ENCODE results near the gene MYH14. TPM values are rescaled to one million over a fixed set of nuclear protein-coding genes. Genes with fewer than 3 reads are reported as not detected.

MYH14 gene
- total RNA-seq: 146 TPM
- long read RNA-seq, full-length matches to known transcripts: 27 of 187 reads
- long read RNA-seq, partial matches to known transcripts: 97 of 187 reads
- long read RNA-seq, other reads (novel, unspliced or antisense): 63 of 187 reads

GRCh38 chr19:50203281-50204080 lies at the start of gene MYH14:
TSS of gene MYH14 (plus strand) at chr19:50203622. CDS start at chr19:50210366, 6,744 bp downstream.
- no peaks in the 10 kb centered on the region for H3K9me3 ChIP-seq
- no peaks in the 10 kb centered on the region for H3K36me3 ChIP-seq
- peak within 1 kb of the TSS; percentile 51 for H3K27ac ChIP-seq
- ATAC-seq (peak; percentile 89), DNase-seq (peak; percentile 96)
- H3K27me3 ChIP-seq: peaks cover 33% of the 10 kb centered on the region
- TF ChIP-seq CTCF (IDR thresholded peaks at IDR 0.05): no peak
- H3K4me1 ChIP-seq: peaks cover 20% of the 10 kb centered on the region
- peak within 1 kb of the TSS; percentile 58 for H3K4me3 ChIP-seq
- intact Hi-C loops (cut with DNase I): no loop called here

GRCh38 chr19:50154529-50154928 lies 48.9 kb upstream of the MYH14 start:
- Histone ChIP-seq H3K4me3 (no peak overlapping the region), H3K36me3 (no peaks in the 10 kb centered on the region), H3K4me1 (no peaks in the 10 kb centered on the region), H3K9me3 (no peaks in the 10 kb centered on the region), H3K27ac (no peak overlapping the region), H3K27me3 (no peaks in the 10 kb centered on the region)
- ATAC-seq: no peak
- TF ChIP-seq CTCF (IDR thresholded peaks at IDR 0.05): no peak
- intact Hi-C loops (cut with DNase I): no loop called here
- no peak for DNase-seq

- H3K36me3 ChIP-seq: no peaks in the 10 kb centered on the region
- no peaks in the 10 kb centered on the region for H3K27me3 ChIP-seq
- no peak overlapping the region for H3K4me3 ChIP-seq
- no peaks in the 10 kb centered on the region for H3K9me3 ChIP-seq
- no peak overlapping the region for H3K27ac ChIP-seq
- H3K4me1 ChIP-seq: no peaks in the 10 kb centered on the region
- intact Hi-C loops (cut with DNase I): no loop called here
- no peak for DNase-seq
- no peak for ATAC-seq
- no peak for TF ChIP-seq CTCF (IDR thresholded peaks at IDR 0.05)
These were observed 47.8 kb upstream of the MYH14 start for GRCh38 chr19:50155520-50156109.

GRCh38 chr19:50158577-50158976 lies 44.8 kb upstream of the MYH14 start:
- ATAC-seq (no peak), DNase-seq (no peak)
- no peak for TF ChIP-seq CTCF (IDR thresholded peaks at IDR 0.05)
- intact Hi-C loops (cut with DNase I): no loop called here
- Histone ChIP-seq H3K4me1 (no peaks in the 10 kb centered on the region), H3K27me3 (no peaks in the 10 kb centered on the region), H3K9me3 (no peaks in the 10 kb centered on the region), H3K4me3 (no peak overlapping the region), H3K27ac (no peak overlapping the region), H3K36me3 (no peaks in the 10 kb centered on the region)

- Histone ChIP-seq H3K36me3 (no peaks in the 10 kb centered on the region), H3K4me3 (no peak overlapping the region), H3K27me3 (no peaks in the 10 kb centered on the region), H3K4me1 (no peaks in the 10 kb centered on the region), H3K27ac (no peak overlapping the region), H3K9me3 (no peaks in the 10 kb centered on the region)
- no peak for ATAC-seq
- no peak for TF ChIP-seq CTCF (IDR thresholded peaks at IDR 0.05)
- DNase-seq: no peak
- intact Hi-C loops (cut with DNase I): no loop called here
These were observed 44.3 kb upstream of the MYH14 start for GRCh38 chr19:50159078-50159477.

Measured in upper lobe of right lung (tissue), 1 donor.